Spleen (tissue), 7 donors: Measurements from ENCODE around the gene PHACTR2.

ENCODE experiments used
- CTCF ChIP-seq, 11 experiments: fragments of 200-600 bp in 7 of 11; fragments of 450-650 bp in 4 of 11; sonication (generic) in 4 of 11; IDR thresholded peaks in 8 of 11; conservative IDR thresholded peaks in 3 of 11; 1 replicate in 7 of 11; 2 replicates in 4 of 11; pipeline versions ENCODE4 v1.4.0 to v1.8.0; 2016 to 2021; ENCODE audit warnings: antibody characterized with exemption in 11 of 11, inconsistent platforms in 4 of 11, mild to moderate bottlenecking in 1 of 11
- POLR2A ChIP-seq, 3 donors: fragments of 450-650 bp; IDR thresholded peaks; one replicate each; pipeline ENCODE4 v1.5.1; 2017; ENCODE audit warnings: antibody characterized with exemption in 3 of 3, mild to moderate bottlenecking in 1 of 3
- POLR2AphosphoS5 ChIP-seq, 3 donors: sonication (generic); formaldehyde crosslinking; IDR thresholded peaks; one replicate each; pipeline ENCODE4 v1.5.1; 2017; ENCODE audit warnings: antibody characterized with exemption in 3 of 3
- donor health status: DM: no; HTN: no; CAD: no; lungs with moderate emphysema.
- donor health status: DM: no; HTN: no; CAD: no.
- donor health status: DM: no; HTN: no; CAD: no.

- TF ChIP-seq CTCF (IDR thresholded peaks at IDR 0.05 in 8 of 11, conservative IDR thresholded peaks at IDR 0.05 in 3 of 11), result no peak
- no peak for TF ChIP-seq POLR2A (IDR thresholded peaks at IDR 0.05)
- no peak for TF ChIP-seq POLR2AphosphoS5 (IDR thresholded peaks at IDR 0.05)
Observed at GRCh38 chr6:143647191-143647590, 30.6 kb upstream of the PHACTR2 start.
